Measurements from ENCODE around the gene ITIH2. TPM values are rescaled to one million over a fixed set of nuclear protein-coding genes. Genes with fewer than 3 reads are reported as not detected.
A peak's percentile ranks its signal among the peaks of the same experiment; 100 is the strongest.
"Not testable (repeated sequence)": the region's sequence is repeated elsewhere in the genome, so short reads cannot be mapped to it uniquely, and the experiment has no call there.

The ITIH2 gene, protein sequence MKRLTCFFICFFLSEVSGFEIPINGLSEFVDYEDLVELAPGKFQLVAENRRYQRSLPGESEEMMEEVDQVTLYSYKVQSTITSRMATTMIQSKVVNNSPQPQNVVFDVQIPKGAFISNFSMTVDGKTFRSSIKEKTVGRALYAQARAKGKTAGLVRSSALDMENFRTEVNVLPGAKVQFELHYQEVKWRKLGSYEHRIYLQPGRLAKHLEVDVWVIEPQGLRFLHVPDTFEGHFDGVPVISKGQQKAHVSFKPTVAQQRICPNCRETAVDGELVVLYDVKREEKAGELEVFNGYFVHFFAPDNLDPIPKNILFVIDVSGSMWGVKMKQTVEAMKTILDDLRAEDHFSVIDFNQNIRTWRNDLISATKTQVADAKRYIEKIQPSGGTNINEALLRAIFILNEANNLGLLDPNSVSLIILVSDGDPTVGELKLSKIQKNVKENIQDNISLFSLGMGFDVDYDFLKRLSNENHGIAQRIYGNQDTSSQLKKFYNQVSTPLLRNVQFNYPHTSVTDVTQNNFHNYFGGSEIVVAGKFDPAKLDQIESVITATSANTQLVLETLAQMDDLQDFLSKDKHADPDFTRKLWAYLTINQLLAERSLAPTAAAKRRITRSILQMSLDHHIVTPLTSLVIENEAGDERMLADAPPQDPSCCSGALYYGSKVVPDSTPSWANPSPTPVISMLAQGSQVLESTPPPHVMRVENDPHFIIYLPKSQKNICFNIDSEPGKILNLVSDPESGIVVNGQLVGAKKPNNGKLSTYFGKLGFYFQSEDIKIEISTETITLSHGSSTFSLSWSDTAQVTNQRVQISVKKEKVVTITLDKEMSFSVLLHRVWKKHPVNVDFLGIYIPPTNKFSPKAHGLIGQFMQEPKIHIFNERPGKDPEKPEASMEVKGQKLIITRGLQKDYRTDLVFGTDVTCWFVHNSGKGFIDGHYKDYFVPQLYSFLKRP
- total RNA-seq (1 to 10 TPM in 1 of 5 donors, not detected in 4; 3.3 TPM), polyA plus RNA-seq (under 1 TPM in 1 of 3 donors, not detected in 2; 0.05 TPM)
- long read RNA-seq, donor 1 = 0 reads
- long read RNA-seq, donor 2, partial matches to known transcripts = 0 of 1 reads
- long read RNA-seq, donor 2, other reads (novel, unspliced or antisense) = 0 of 1 reads
- long read RNA-seq, donor 3 = 0 reads
- long read RNA-seq, donor 4 = 0 reads
- long read RNA-seq, donor 5 = 0 reads
- long read RNA-seq, donor 6 = 0 reads
- long read RNA-seq, donor 7 = 0 reads
- long read RNA-seq, donor 8 = 0 reads
- long read RNA-seq, donor 9 = 0 reads
- long read RNA-seq, donor 10 = 0 reads

DNA sequence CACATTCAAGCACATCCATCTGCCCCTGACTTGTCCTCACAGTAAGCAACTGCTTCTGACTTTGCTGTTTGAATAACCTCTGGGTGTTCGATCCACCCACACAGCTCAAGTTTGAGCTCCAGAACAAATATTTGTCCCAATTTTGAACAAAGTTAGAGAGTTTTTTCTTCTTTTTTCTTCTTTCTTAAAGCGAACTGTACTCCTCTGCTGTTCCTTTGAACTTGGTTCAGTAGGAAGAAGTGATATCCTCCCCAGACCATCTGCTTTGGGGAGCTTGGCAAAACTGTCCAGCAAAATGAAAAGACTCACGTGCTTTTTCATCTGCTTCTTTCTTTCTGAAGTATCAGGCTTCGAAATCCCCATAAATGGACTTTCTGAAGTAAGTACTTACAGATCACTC lies at the start of gene ITIH2:
TSS of gene ITIH2 (plus strand) at position 177 of the 400 bp plus-strand sequence. CDS start at position 296, 119 bp downstream.
- H3K9me3 ChIP-seq = no peaks in the 10 kb centered on the region
- H3K27me3 ChIP-seq = peaks cover 0 to 59% (median 13%) of the 10 kb centered on the region in 3 donors
- intact Hi-C loops (cut with DNase I; ENCODE audit: low total_unique reads) = no loop called here
- DNase-seq = no peak
- no peak within 1 kb of the TSS for H3K27ac ChIP-seq
- no peaks in the 10 kb centered on the region for H3K36me3 ChIP-seq
- 23 to 40% (median 30%) methylated on average over 4 of the region's 4 CpGs for WGBS, 5 donors
- no peak for TF ChIP-seq POLR2AphosphoS5 (IDR thresholded peaks at IDR 0.05)
- TF ChIP-seq POLR2A (IDR thresholded peaks at IDR 0.05) = no peak
- TF ChIP-seq, protein P1, sequence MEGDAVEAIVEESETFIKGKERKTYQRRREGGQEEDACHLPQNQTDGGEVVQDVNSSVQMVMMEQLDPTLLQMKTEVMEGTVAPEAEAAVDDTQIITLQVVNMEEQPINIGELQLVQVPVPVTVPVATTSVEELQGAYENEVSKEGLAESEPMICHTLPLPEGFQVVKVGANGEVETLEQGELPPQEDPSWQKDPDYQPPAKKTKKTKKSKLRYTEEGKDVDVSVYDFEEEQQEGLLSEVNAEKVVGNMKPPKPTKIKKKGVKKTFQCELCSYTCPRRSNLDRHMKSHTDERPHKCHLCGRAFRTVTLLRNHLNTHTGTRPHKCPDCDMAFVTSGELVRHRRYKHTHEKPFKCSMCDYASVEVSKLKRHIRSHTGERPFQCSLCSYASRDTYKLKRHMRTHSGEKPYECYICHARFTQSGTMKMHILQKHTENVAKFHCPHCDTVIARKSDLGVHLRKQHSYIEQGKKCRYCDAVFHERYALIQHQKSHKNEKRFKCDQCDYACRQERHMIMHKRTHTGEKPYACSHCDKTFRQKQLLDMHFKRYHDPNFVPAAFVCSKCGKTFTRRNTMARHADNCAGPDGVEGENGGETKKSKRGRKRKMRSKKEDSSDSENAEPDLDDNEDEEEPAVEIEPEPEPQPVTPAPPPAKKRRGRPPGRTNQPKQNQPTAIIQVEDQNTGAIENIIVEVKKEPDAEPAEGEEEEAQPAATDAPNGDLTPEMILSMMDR (IDR thresholded peaks at IDR 0.05) = no peak
- no peak for TF ChIP-seq EP300 (IDR thresholded peaks at IDR 0.05)
- no peaks in the 10 kb centered on the region for H3K4me1 ChIP-seq
- no peak within 1 kb of the TSS for H3K4me3 ChIP-seq

DNA sequence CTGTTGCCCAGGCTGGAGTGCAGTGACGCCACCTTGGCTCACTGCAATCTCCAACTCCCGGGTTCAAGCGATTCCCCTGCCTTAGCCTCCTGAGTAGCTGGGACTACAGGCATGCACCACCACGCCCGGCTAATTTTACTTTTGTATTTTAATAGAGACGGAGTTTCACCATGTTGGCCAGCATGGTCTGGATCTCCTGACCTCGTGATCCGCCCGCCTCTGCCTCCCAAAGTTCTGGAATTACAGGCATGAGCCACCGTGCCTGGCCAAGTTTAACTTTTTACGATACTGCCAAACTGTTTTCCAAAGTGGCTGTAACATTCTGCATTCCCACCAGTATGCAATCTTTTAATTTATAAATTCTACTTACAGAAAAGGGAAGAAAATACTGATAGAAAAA lies 46.0 kb upstream of the ITIH2 start:
- WGBS, 5 donors = 77 to 93% (median 84%) methylated on average over 11 of the region's 11 CpGs
- peak overlapping the region in 1 of 5 donors; percentile 20 for H3K27ac ChIP-seq

DNA sequence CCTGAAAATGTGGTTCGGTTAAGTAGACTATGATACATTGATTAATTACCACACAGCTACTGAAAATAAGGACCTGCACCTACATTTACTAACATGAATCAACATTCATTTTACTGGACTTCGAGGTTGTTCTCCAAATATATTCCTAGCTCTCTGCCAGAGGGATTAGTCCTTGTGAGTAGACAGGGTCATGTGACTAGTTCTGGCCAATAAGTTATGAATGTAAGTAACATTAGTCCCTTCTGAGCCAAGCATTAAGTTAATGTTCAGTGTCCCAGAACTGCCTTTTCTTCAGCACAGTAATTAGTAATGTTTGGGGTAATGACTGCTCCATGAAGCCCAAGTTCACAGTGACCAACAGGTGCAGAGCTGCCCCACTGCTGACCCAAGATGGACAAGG lies 45.6 kb upstream of the ITIH2 start:
- Histone ChIP-seq H3K27me3 (peaks cover 0 to 23% (median 4%) of the 10 kb centered on the region in 3 donors), H3K4me3 (no peak overlapping the region), H3K27ac (peak overlapping the region in 1 of 5 donors; percentile 22), H3K9me3 (no peaks in the 10 kb centered on the region), H3K36me3 (peaks cover 0 to 11% (median 0%) of the 10 kb centered on the region in 4 donors), H3K4me1 (peaks cover 0 to 13% (median 0%) of the 10 kb centered on the region in 4 donors)
- 45 to 71% (median 56%) methylated on average over 2 of the region's 2 CpGs for WGBS, 5 donors
- no peak for TF ChIP-seq EP300 (IDR thresholded peaks at IDR 0.05)
- TF ChIP-seq, protein P1 (IDR thresholded peaks at IDR 0.05) = no peak
- TF ChIP-seq POLR2AphosphoS5 (IDR thresholded peaks at IDR 0.05) = no peak
- TF ChIP-seq POLR2A (IDR thresholded peaks at IDR 0.05) = no peak
- intact Hi-C loops (cut with DNase I; ENCODE audit: low total_unique reads) = no loop called here
- DNase-seq = no peak

More for the DNA sequence above, 46.0 kb upstream of the ITIH2 start:
- H3K9me3 ChIP-seq; intact Hi-C loops (cut with DNase I; ENCODE audit: low total_unique reads); DNase-seq; H3K4me3 ChIP-seq: not testable (repeated sequence)
- peaks cover 0 to 11% (median 0%) of the 10 kb centered on the region in 4 donors for H3K36me3 ChIP-seq
- peaks cover 0 to 21% (median 4%) of the 10 kb centered on the region in 3 donors for H3K27me3 ChIP-seq
- peaks cover 0 to 13% (median 0%) of the 10 kb centered on the region in 4 donors for H3K4me1 ChIP-seq

DNA sequence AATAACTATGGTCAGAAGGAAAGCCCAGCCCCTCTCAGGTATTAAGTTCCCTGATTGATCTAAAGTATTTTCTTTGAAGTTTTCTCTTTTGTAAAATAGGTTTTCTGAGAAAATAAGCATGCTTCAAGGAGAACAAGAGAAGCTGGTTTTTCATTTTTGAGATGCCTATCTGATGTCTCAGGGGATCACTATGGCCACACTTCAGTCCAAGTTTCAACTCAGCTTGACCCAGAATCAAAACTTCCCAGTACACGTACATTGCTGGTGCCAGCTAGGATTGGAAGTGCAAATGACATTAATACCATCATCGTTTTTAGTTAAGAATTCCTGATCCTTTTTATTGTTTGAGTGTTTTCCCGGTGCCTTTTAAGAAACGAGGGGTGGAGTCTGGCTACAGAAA lies 43.6 kb upstream of the ITIH2 start:
- Histone ChIP-seq H3K4me3 (no peak overlapping the region), H3K27me3 (peaks cover 0 to 31% (median 9%) of the 10 kb centered on the region in 3 donors), H3K36me3 (peaks cover 0 to 2% (median 0%) of the 10 kb centered on the region in 4 donors), H3K9me3 (no peaks in the 10 kb centered on the region), H3K27ac (peak overlapping the region in 2 of 5 donors; percentile 37 to 45), H3K4me1 (peaks cover 0 to 18% (median 0%) of the 10 kb centered on the region in 4 donors)
- DNase-seq = no peak
- TF ChIP-seq, protein P1 (IDR thresholded peaks at IDR 0.05) = no peak
- TF ChIP-seq POLR2AphosphoS5 (IDR thresholded peaks at IDR 0.05) (peak in 1 of 3 donors; percentile 7), EP300 (IDR thresholded peaks at IDR 0.05) (no peak), POLR2A (IDR thresholded peaks at IDR 0.05) (no peak)
- WGBS, 5 donors = 63 to 81% (median 74%) methylated on average over 4 of the region's 4 CpGs
- intact Hi-C loops (cut with DNase I; ENCODE audit: low total_unique reads) = no loop called here

Measured in stomach (tissue), 19 donors.